ENCODE data around the gene RNU7-1.
A peak's percentile ranks its signal among the peaks of the same experiment; 100 is the strongest.

The RNU7-1 gene

DNA sequence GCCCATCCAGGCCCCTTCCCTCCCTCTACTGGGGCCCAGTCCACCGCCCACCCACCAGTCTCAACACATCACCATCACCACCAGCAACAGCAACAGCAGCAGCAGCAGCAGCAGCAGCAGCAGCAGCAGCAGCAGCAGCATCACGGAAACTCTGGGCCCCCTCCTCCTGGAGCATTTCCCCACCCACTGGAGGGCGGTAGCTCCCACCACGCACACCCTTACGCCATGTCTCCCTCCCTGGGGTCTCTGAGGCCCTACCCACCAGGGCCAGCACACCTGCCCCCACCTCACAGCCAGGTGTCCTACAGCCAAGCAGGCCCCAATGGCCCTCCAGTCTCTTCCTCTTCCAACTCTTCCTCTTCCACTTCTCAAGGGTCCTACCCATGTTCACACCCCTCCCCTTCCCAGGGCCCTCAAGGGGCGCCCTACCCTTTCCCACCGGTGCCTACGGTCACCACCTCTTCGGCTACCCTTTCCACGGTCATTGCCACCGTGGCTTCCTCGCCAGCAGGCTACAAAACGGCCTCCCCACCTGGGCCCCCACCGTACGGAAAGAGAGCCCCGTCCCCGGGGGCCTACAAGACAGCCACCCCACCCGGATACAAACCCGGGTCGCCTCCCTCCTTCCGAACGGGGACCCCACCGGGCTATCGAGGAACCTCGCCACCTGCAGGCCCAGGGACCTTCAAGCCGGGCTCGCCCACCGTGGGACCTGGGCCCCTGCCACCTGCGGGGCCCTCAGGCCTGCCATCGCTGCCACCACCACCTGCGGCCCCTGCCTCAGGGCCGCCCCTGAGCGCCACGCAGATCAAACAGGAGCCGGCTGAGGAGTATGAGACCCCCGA is 6.8 kb upstream of the RNU7-1 start:
- DNase-seq (ENCODE audit: low read depth in 1 of 2, low spot score in 1 of 2), result peak in 1 of 2 donors; percentile 51

DNA sequence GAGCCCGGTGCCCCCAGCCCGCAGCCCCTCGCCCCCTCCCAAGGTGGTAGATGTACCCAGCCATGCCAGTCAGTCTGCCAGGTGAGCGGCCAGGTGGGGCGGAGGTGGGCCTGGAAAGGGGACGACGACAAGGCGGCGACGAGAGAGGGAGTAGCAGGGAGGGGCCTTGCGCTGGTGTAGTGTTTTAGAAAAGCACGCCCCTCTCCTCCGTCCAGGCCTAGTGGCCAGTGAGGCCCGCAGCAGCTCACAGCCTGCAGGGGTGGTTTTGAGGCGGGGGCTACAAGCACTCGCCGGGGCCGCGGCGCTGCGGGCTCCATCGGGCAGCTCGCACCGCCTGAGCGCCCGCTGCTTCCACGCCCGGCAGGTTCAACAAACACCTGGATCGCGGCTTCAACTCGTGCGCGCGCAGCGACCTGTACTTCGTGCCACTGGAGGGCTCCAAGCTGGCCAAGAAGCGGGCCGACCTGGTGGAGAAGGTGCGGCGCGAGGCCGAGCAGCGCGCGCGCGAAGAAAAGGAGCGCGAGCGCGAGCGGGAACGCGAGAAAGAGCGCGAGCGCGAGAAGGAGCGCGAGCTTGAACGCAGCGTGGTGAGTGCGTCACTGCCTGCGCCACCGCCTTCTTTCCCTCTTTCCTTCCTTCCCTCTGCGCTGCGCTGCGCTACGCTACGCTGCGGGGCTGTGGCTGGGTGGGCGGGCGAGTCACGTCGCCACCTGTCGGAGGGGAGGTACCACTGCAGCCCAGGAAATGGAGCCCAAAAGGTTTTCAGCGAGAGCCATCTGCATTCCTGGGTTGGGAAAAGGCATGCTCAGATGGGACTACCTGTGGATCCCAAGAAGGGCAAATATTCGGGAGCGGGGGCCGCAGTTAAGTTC is 5.9 kb upstream of the RNU7-1 start:
- peak; percentile 86 to 91 for DNase-seq (ENCODE audit: low read depth in 1 of 2, low spot score in 1 of 2)

DNA sequence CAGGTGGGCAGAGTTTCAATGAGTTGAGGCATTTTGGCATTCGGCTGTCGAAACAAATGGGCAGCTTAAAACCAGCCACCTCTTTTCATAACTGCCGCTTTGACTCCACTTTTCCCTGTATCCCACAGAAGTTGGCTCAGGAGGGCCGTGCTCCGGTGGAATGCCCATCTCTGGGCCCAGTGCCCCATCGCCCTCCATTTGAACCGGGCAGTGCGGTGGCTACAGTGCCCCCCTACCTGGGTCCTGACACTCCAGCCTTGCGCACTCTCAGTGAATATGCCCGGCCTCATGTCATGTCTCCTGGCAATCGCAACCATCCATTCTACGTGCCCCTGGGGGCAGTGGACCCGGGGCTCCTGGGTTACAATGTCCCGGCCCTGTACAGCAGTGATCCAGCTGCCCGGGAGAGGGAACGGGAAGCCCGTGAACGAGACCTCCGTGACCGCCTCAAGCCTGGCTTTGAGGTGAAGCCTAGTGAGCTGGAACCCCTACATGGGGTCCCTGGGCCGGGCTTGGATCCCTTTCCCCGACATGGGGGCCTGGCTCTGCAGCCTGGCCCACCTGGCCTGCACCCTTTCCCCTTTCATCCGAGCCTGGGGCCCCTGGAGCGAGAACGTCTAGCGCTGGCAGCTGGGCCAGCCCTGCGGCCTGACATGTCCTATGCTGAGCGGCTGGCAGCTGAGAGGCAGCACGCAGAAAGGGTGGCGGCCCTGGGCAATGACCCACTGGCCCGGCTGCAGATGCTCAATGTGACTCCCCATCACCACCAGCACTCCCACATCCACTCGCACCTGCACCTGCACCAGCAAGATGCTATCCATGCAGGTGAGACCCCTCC is 5.0 kb upstream of the RNU7-1 start:
- DNase-seq (ENCODE audit: low read depth in 1 of 2, low spot score in 1 of 2), result no peak

- no peak for DNase-seq (ENCODE audit: low read depth in 1 of 2, low spot score in 1 of 2)
Observed at GRCh38 chr12:6939191-6939540, 4.5 kb upstream of the RNU7-1 start.

- no peak for DNase-seq (ENCODE audit: low read depth in 1 of 2, low spot score in 1 of 2)
Observed at GRCh38 chr12:6941267-6941666, 2.3 kb upstream of the RNU7-1 start.

GRCh38 chr12:6941782-6942181 is 1.8 kb upstream of the RNU7-1 start:
- no peak for DNase-seq (ENCODE audit: low read depth in 1 of 2, low spot score in 1 of 2)

GRCh38 chr12:6942331-6942665 is 1.3 kb upstream of the RNU7-1 start:
- DNase-seq (ENCODE audit: low read depth in 1 of 2, low spot score in 1 of 2), result no peak

GRCh38 chr12:6943389-6943721 is 261 bp upstream of the RNU7-1 start:
- peak in 1 of 2 donors; percentile 80 for DNase-seq (ENCODE audit: low read depth in 1 of 2, low spot score in 1 of 2)

DNA sequence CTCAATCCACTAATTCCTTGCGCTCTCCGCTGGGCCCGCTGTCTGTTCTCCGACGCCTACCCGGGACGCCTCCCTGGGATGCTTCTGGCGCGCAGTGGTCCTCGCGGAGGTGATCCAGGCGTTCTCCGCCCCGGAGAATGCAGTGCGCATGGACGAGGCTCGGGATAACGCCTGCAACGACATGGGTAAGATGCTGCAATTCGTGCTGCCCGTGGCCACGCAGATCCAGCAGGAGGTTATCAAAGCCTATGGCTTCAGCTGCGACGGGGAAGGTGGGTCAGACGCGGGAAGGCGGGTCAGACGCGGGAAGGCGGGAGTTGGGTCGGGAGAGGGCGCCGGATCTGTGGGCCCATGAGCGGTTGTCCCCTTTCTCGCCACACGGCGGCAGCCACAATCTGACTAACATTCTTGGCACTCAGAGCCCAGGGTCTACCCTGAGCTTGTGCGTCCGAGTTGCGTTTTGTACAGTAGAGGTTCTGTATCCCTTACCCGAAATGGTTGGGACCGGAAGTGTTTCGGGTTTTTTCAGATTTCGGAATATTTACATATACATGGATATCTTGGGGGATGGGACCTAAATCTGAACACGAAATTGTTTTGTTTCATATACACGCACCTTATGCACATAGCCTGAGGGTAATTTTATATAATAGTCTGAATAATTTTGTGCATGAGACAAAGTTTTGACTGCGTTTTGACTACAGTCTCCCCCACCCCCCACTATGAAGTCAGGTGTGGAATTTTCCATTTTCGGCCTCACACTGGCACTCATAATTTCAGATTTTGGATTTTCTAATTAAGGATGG is 968 bp downstream of the RNU7-1 start:
- peak; percentile 73 to 88 for DNase-seq (ENCODE audit: low read depth in 1 of 2, low spot score in 1 of 2)

DNA sequence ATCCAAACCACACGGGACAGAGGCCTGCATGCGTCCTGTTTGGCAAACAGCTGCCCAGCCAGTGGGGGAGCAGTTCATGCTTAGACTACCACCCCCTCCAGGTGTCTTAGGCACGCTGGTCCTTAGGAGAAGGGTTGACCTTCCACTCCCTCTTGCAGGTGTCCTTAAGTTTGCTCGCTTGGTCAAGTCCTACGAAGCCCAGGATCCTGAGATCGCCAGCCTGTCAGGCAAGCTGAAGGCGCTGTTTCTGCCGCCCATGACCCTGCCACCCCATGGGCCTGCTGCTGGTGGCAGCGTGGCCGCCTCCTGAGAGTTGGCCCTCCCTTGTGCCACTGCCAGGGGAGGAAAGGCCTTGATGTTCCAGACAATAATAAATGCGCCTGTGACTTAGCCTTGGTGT is 2.0 kb downstream of the RNU7-1 start:
- DNase-seq (ENCODE audit: low read depth in 1 of 2, low spot score in 1 of 2), result no peak

GRCh38 chr12:6946033-6946919 is 2.7 kb downstream of the RNU7-1 start:
- DNase-seq (ENCODE audit: low read depth in 1 of 2, low spot score in 1 of 2), result no peak

- no peak for DNase-seq (ENCODE audit: low read depth in 1 of 2, low spot score in 1 of 2)
Observed at GRCh38 chr12:6946920-6947374, 3.3 kb downstream of the RNU7-1 start.

DNA sequence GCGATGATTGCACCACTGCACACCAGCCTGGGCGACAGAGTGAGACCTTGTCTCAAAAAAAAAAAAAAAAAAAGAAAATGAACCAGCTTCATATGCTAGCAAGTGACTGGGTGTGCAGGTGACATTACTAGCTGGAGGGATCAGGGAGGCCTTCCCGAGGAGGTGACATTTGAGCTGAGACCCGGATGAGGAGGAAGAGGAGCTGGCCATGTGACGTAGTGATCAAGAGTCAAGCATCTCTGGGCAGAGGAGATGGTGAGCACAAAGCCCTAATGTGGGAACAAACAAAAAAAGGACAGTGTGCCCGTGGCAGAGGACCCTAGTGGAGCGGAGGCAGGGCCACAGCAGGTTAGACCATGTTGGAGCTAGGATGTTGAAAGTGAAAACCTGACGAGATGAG is 4.0 kb downstream of the RNU7-1 start:
- DNase-seq (ENCODE audit: low read depth in 1 of 2, low spot score in 1 of 2), result no peak

DNA sequence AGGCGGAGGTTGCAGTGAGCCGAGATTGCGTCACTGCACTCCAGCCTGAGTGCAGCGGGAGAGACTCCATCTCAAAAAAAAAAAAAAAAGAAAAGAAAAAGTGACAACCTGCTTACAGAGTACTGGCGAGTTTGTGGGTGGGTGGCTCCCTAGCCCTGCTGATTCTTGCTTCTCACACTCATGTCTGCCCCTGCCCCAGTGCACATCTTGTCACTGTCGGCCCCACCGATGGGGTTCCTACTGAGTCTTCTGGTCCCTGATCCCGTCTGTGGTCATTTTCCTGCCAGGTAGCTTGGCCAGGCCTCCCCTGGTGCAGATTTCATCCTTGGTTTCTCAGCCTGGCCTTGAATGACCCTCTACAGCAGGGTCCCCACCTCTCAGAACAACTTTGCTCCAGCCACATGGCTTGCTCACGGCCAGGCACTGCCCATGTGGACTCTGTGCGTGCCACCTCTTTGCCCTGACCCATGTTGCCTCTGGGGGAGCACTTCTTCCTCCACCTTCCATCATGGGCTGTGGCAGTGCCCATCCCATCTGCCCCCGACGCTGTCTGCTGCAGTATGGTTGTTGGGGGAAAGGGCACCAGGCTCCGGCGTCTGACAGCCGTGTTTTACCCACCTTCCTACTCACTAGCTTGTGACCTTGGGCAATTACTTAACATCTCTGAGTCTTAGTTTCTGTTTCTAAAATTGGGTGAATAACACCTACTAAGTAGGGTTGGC is 5.4 kb downstream of the RNU7-1 start:
- DNase-seq (ENCODE audit: low read depth in 1 of 2, low spot score in 1 of 2), result no peak

GRCh38 chr12:6950401-6950801 is 6.8 kb downstream of the RNU7-1 start:
- no peak for DNase-seq (ENCODE audit: low read depth in 1 of 2, low spot score in 1 of 2)

DNA sequence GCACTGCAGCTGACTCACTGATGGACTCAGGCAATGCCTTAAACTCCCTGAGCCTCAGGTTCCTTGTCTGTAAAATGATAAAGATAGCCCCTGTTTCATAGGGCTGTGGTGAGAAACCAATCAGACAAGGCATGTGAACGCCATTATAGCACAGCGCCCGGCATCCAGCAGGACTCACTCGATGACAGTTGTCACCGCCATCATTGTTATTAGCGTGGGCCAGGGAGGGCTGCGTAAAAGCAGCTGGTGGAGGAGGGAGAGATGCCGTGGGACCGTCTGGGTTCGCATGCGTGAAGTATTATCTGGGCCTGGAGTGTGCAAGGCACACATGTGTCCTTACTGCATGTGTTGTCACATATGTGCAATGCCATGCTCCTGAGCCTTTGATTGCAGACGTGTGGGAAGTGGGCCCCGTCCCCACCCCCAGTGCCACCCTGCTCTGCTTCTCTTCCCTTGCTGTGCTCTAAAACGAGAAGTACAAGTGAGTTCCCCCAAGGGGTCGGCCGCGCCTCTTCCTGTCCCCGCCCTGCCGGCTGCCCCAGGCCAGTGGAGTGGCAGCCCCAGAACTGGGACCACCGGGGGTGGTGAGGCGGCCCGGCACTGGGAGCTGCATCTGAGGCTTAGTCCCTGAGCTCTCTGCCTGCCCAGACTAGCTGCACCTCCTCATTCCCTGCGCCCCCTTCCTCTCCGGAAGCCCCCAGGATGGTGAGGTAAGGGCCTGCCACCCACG is 7.4 kb downstream of the RNU7-1 start, which contains the start of gene PTPN6:
Gene PTPN6 (plus strand): TSS at position 546 of the 730 bp plus-strand sequence. CDS start 157 bp downstream, at position 703.
- DNase-seq (ENCODE audit: low read depth in 1 of 2, low spot score in 1 of 2), result no peak

DNA sequence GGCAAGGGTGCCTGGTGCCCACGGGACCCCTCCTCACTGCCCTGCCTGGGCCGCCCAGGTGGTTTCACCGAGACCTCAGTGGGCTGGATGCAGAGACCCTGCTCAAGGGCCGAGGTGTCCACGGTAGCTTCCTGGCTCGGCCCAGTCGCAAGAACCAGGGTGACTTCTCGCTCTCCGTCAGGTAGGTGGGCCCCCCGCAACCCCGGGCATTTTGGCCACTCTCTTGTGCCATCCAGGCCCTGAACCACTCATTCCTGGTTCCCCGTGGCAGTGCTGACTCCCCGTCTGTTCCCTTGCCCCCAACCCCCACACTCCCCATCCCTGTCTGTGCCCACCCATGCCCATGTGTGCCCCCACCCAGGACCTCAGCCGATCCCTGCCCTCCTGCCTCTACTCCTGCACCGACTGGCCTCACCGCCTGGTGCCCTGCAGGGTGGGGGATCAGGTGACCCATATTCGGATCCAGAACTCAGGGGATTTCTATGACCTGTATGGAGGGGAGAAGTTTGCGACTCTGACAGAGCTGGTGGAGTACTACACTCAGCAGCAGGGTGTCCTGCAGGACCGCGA is 8.0 kb downstream of the RNU7-1 start:
- no peak for DNase-seq (ENCODE audit: low read depth in 1 of 2, low spot score in 1 of 2)
